Keratinocyte (primary cell): ENCODE results near the gene CD86.

Source experiments
- EZH2 ChIP-seq: IDR thresholded peaks from one replicate; pipeline ENCODE4 v1.6.1; 2012; ENCODE audit warnings: inconsistent platforms, mild to moderate bottlenecking, low read length, moderate library complexity
- TF ChIP-seq, protein P1 (sequence below), 3 experiments: IDR thresholded peaks in 1 of 3; conservative IDR thresholded peaks in 1 of 3; optimal IDR thresholded peaks in 1 of 3; 2 replicates in 2 of 3; 3 replicates in 1 of 3; pipeline versions ENCODE3 to v1.5.1; 2011; ENCODE audit warnings: low read length in 3 of 3, mild to moderate bottlenecking in 3 of 3, moderate library complexity in 2 of 3, control low read depth in 1 of 3, inconsistent platforms in 1 of 3; ENCODE audit not compliant: insufficient read depth in 2 of 3; ENCODE audit errors: extremely low read depth in 1 of 3

DNA sequence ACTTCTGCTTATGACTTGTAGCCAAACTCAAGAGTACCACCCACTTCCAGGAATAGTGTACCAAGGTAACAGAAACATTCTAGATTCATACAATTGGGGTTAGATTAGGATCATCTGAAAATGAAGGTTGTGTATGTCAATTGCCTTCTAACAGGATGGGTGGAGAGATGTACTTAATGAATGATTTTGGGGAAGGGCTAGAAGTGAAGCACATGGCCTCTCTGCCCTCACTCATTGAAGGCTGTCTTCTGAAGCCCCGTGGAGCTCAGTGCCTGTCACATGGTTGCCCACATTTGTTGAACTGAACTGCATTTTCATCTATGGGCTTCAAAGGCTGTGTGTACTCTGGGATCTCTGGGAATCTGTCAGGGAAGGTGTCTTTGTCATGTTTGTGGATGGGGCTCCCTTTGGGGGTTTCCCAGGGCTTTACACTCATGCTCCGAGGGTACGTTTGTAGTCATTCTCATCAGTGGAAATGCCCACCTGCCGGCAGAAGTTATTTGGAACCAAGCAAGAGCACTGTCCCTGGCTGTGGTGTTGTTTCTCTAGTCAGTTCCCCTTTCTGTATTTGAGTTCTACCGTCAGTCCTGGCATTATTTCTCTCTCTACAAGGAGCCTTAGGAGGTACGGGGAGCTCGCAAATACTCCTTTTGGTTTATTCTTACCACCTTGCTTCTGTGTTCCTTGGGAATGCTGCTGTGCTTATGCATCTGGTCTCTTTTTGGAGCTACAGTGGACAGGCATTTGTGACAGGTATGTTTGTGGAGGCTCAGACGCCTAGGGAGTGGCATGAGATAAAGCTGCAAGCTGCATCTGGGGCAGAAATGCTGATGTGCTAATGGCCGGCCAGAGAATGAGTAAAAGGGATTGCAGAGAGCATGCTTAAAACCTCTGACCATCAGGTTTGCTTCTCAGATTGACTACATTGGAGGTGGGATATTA lies 22.4 kb downstream of the CD86 start:
- TF ChIP-seq, protein P1, sequence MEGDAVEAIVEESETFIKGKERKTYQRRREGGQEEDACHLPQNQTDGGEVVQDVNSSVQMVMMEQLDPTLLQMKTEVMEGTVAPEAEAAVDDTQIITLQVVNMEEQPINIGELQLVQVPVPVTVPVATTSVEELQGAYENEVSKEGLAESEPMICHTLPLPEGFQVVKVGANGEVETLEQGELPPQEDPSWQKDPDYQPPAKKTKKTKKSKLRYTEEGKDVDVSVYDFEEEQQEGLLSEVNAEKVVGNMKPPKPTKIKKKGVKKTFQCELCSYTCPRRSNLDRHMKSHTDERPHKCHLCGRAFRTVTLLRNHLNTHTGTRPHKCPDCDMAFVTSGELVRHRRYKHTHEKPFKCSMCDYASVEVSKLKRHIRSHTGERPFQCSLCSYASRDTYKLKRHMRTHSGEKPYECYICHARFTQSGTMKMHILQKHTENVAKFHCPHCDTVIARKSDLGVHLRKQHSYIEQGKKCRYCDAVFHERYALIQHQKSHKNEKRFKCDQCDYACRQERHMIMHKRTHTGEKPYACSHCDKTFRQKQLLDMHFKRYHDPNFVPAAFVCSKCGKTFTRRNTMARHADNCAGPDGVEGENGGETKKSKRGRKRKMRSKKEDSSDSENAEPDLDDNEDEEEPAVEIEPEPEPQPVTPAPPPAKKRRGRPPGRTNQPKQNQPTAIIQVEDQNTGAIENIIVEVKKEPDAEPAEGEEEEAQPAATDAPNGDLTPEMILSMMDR (optimal IDR thresholded peaks at IDR 0.05 in 1 of 3, IDR thresholded peaks at IDR 0.05 in 1 of 3, conservative IDR thresholded peaks at IDR 0.05 in 1 of 3; ENCODE audit: extremely low read depth in 1 of 3, insufficient read depth in 2 of 3, low read length in 3 of 3) = no peak
- no peak for TF ChIP-seq EZH2
